NCI-H524 (cell line): Measurements from ENCODE around the gene SLC23A2.

ENCODE experiments used
- DNase-seq, 2 experiments: peaks; one replicate each; lab custom pipeline; 2025; lab: John Stamatoyannopoulos, UW

Gene SLC23A2

DNA sequence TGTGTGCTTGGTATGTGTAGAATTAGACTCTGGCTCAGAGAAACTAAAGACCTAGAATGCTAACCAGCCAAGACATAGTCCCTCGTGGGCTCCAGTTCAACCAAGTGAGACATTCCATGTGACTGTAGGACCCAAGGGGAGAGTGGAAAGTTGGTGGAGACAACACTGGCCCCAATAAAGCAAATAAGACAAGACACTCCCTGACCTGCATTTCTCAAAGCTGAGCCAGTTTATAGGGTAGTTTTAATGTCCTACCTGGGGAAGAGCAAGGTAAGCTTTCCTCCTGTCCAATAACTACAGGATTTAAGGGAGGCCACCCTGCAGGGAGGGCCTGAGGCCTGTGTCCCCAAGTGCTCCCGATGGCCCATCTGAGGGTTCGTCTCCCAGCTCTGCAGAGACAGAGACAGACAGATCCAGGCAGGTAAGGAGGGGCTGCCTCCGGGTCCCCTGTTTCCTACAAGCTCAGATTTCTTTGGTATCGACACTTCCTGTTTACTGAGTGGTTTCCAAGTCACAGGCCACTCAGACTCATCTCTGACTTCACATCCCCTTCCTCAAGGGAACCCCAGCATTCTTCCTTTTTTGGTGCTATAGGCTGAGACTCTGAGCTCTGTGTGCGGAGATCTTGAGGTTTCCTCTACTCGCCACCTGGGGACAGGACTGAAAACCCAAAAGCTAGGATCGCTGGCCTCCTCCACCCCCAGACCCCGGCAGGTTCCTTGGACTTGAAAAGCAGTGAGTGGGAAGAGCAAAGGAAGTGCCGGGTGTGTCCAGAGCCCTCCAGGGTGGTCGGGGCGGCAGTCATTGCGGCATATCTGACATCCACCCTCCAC lies 187.2 kb downstream of the SLC23A2 start:
- DNase-seq = no peak

DNA sequence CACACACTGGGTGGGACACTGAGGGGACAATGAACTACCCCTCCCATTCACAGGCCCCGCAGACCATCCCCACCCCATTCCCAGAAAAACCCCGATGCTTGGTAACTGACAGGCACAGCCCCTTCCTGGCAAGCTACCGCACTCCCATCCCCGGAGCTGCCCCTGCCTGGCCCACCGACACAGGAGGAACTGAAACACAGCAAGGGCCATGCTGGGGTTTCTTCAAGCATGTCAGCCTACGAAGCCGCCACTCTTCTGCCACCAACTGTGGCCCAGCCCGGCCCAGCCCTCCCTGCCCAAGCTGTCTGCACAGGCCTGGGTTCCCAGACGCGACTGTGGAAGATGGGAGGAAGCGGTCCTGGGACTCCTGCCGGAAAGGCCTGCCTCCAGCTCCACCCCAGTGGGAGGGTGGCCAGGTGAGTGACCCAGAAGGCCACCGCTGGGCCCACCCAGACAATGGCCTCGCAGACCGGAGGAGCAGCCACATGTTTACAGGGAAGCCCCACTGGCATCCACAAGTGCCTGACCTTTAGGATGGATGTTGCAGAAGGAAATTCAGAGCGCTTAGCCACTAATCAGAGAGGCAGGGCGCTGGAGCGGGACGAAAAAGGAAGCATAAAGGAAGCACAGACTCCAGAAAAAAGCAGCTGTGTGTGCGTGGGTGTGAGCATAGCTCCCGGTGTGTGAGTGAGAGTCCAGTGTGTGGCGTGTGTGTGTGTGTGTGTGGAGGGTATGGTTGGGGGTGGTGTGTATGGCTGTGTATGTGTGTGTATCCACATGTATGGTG lies 188.0 kb downstream of the SLC23A2 start:
- no peak for DNase-seq

DNA sequence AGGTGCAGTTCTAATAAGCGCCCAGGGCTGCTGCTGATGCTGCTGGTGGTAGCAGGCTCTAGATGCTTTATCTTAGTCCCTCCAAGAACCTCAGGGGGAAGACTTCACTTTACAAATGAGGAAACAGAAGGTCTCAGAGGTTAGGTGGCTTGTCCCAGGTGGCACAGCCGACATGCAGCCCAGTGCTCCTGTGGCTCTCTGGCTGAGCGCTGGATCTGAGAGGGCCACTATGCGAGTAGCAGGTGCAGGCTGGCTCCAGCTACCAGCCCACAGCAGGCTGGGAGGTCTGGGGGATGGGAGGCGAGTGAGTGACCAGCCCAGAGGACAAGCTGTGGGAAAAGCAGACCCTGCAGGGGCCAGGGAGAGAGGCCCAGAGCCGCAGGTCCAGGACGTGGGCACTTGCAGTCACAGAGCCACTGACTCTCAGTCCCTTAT lies 188.7 kb downstream of the SLC23A2 start:
- no peak for DNase-seq

DNA sequence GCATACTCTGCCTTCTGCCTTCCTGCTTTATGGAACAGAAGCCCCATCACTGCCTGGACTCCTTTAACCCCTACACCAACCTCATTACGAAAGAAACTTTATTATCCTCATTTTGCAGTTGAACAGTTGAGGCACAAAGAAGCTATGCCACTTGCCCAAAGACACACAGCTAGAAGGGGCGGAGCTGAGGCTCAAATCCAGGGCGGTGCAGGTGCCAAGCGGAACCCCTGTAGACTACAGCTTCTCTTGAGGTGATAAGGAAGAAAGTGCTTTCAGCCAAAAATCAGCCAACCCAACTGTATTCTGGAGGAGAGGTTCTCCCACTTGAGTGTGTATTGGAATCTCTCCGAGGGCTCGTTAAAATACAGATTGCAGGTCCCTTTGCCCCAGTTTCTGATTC lies 189.1 kb downstream of the SLC23A2 start:
- DNase-seq = no peak

DNA sequence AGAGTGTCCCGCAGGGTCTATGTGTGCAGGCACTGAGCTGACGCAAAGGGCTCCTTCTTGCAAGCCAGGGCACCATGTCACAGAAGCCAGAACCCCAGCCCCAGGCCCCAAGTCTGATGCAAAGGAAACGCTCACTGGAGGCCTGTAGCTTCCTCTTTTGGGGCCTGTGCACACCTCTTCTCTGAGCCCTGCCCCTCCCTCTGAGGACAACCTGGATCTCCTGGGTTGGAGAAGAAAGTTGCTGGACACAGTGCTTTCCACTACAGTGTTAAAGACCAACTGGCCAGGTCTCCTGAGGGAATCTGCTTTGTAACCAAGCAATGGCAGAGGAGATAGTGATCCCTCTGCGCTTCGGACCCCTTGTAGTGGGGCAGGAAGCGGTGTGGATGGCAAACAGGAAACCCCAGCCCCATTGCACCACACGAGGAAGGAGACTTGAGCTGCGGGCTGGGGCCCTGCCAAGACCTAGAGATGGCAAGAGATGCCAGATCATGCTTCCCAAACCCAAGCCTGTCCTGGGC lies 189.6 kb downstream of the SLC23A2 start:
- DNase-seq = no peak

DNA sequence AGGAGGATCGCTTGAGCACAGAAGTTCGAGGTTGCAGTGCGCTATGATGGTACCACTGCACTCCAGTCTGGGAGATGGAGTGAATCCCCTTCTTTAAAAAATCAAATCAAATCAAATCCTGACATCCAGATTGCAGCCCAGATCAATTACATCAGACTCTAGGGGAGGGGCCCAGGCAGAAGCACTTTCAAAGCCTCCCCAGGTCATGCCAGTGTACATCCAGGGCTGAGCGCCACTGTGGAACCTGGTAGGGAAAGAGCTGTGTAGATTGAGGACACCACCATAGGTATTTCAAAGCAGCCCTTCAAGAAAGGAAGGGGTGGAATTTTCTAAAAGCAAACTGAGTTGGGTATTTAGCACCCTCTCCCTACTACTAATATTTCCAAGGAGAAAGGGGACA lies 190.1 kb downstream of the SLC23A2 start:
- DNase-seq = no peak

DNA sequence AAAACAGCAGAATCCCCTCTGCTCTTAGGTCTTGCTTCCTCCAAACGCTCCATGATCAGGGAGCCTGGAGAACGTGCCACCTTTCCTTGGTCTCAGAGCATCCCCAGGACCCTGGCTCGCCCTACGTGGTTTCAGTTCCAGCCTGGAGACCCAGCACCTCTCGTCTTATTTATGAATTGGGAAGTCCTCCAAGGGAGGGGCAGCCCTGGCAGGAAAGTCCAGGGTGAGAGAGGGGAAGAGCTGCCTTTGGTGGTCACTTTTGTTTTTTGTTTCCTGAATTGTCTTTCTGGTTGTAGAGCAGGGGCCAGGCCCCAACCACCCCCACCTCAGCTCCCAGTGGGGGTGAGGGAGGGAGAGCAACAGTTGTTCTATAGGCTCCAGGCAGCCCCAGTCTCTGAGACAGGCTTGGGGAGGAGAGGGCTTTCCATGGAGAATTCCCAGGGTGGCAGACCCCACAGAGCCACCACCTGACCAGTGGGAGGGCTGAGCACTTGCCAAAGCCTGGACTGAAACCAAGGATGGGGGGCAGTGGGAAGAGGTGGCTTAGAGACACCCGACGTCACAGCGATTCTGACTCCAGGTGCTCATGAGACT lies 190.8 kb downstream of the SLC23A2 start:
- DNase-seq = no peak

DNA sequence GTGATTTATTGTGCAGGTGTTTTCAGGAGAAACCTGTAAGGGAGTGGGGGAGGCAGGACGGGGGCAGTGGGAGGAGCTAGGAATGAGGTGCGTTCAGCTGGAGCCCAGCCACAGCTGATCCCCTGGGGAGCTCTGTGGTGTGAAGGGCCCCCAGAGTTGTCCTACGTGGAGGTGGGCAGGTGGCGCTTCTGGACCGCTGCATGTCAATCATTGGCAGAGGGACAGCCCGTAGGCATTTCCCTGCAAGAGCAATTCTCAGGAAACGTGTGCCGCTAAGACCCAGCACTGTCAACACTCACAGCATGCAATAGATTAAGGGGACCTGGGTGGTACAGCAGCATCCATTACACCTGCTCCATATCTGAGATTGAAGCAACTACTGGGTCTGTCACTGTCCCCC lies 191.6 kb downstream of the SLC23A2 start:
- DNase-seq = no peak

DNA sequence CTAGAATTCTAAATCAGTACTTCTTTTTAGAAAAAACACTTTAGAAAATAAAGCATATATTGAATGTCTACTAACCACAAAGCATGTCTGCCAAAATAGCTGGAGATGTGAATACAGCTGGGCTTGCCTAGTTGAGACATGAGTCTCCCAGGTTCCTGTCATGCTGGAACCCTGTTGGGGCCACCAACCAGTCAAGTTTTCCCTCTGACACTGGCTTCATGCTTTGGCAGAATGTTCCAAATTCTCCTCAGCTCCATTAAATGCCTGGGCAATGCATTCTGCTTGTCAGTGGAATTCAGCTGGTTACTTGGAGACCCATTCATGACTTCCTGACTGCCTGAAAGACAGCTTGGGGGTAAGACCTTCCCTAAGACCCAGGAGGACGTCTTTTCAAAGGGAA lies 192.4 kb downstream of the SLC23A2 start:
- DNase-seq = no peak

DNA sequence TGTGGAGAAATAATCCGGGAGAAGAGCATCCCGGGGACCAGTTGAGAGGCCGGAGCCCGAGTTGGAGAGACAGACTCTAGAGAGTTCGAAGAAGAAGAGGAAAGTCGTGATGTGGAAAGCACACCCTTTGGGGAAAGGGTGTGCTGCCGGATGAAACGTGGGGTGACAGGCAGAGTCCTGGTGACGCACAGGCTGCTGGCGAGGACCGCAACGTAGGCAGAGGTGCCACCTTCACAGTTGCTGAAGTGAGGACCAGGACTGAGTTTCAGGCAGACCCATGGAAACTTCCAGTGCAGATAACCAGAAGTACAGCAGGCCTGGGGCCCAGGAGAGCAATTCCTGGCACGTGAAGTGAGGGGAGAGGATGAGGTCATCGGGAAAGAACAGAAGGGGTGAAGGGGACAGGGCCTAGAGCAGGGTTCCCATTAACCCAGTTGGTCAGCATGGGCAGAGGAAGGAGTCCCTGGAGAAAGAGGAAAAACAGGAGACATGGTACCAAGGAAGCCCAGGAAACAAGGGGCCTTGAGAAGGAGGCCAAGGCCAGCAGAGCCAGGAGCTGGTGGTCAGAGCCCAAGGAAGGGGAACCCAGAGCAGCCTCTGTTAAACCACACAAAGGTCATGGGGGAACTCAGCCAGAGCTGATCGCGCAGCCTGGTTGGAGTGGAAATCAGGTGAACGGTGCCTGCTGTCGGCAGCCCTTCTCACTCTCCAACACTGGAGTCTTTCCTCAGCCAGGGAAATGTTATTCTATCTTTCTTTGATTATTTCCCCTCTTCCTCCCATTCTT lies 195.5 kb downstream of the SLC23A2 start:
- no peak for DNase-seq

DNA sequence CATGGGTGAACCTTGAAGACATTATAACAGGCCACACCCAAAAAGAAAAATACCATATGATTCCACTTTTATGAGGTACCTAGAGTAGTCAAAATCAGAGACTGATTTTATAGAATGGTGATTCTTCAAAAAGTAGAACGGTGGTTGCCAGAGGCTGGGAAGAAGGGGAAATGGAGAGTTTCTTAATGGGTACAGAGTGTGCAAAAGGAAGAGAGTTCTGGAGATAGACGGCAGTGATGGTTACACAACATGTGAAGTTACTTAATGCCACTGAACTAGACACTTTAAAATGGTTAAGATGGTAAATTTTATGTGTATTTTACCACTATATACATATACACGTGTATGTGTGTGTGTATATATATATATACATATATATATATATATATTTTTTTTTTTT lies 198.8 kb downstream of the SLC23A2 start:
- no peak for DNase-seq
